PC-3 (cell line): ENCODE measurements around the gene STK11. TPM values are rescaled to one million over a fixed set of nuclear protein-coding genes. Genes with fewer than 3 reads are reported as not detected.

ENCODE experiments used
- ATAC-seq: fragments of 200-7000 bp; cut with Tn5 transposase; 2 replicates; pipeline ENCODE4 v1.9.1; 2020; ENCODE audit warnings: mild to moderate bottlenecking, moderate library complexity
- BruUV-seq: library from RNA; stranded (reverse); fragments of 400-500 nt; replicated peaks from 2 replicates; lab custom pipeline; 2021; lab: Mats Ljungman, UMichigan
- CTCF ChIA-PET: fragments of 300-600 bp; sonication (Branson Sonifier 250); formaldehyde crosslinking; loops from one replicate; lab custom pipeline; 2022; ENCODE audit warnings: antibody characterized with exemption; lab: Charles Lee
- POLR2A ChIA-PET: fragments of 300-600 bp; sonication (Branson Sonifier 250); formaldehyde crosslinking; loops from one replicate; lab custom pipeline; 2022; ENCODE audit warnings: antibody characterized with exemption; ENCODE audit not compliant: unreplicated experiment; lab: Charles Lee
- DNase-seq: peaks from one replicate; pipeline ENCODE4 v3.0.0-alpha.2; 2015
- H2AFZ ChIP-seq: fragments of 300-600 bp; sonication (generic); 2 replicates; pipeline ENCODE4 v1.6.0; 2016; ENCODE audit warnings: antibody characterized with exemption, low read length
- H3F3A ChIP-seq: fragments of 300-600 bp; sonication (generic); one replicate; pipeline ENCODE4 v1.6.0; 2017; ENCODE audit warnings: antibody characterized with exemption, low read length, control low read depth, mild to moderate bottlenecking; ENCODE audit not compliant: unreplicated experiment
- H3K27ac ChIP-seq: fragments of 300-600 bp; sonication (generic); 2 replicates; pipeline ENCODE4 v1.5.1; 2016; ENCODE audit warnings: mild to moderate bottlenecking, low read length
- H3K27me3 ChIP-seq: fragments of 300-600 bp; sonication (generic); 2 replicates; pipeline ENCODE4 v1.6.1; 2016; ENCODE audit warnings: low read length, mixed read lengths
- H3K36me3 ChIP-seq: fragments of 300-600 bp; sonication (generic); 2 replicates; pipeline ENCODE4 v1.6.1; 2016; ENCODE audit warnings: low read depth, mixed run types, low read length, mixed read lengths
- H3K4me1 ChIP-seq: fragments of 300-600 bp; sonication (generic); 2 replicates; pipeline ENCODE4 v1.5.1; 2016; ENCODE audit warnings: low read length; ENCODE audit not compliant: insufficient read depth
- H3K4me2 ChIP-seq: fragments of 300-600 bp; sonication (generic); 2 replicates; pipeline ENCODE4 v1.6.0; 2016; ENCODE audit warnings: low read length
- H3K4me3 ChIP-seq: fragments of 300-600 bp; sonication (generic); 2 replicates; pipeline ENCODE4 v1.5.1; 2016; ENCODE audit warnings: mild to moderate bottlenecking, low read length, mixed read lengths
- H3K79me2 ChIP-seq: fragments of 300-600 bp; sonication (generic); 2 replicates; pipeline ENCODE4 v1.6.1; 2017; ENCODE audit warnings: low read length, mixed read lengths
- H3K9ac ChIP-seq: fragments of 300-600 bp; sonication (generic); 2 replicates; pipeline ENCODE4 v1.6.0; 2016; ENCODE audit warnings: mild to moderate bottlenecking, low read length
- H3K9me2 ChIP-seq: fragments of 300-600 bp; sonication (generic); replicated peaks from 2 replicates; pipeline ENCODE4 v1.6.1; 2016; ENCODE audit warnings: mixed run types, low read length, mixed read lengths
- H3K9me3 ChIP-seq: fragments of 300-600 bp; sonication (generic); 2 replicates; pipeline ENCODE4 v1.6.1; 2016; ENCODE audit warnings: low read length, mixed read lengths
- H4K20me1 ChIP-seq: fragments of 300-600 bp; sonication (generic); 2 replicates; pipeline ENCODE4 v1.6.1; 2016; ENCODE audit warnings: low read length, mixed read lengths
- EZH2 ChIP-seq: fragments of 300-600 bp; sonication (generic); IDR thresholded peaks from one replicate; pipeline ENCODE4 v1.6.1; 2017; ENCODE audit warnings: antibody characterized with exemption, mild to moderate bottlenecking, low read length; ENCODE audit not compliant: unreplicated experiment
- EZH2phosphoT487 ChIP-seq: fragments of 300-600 bp; sonication (generic); IDR thresholded peaks from 2 replicates; pipeline ENCODE4 v1.6.1; 2018; ENCODE audit warnings: mild to moderate bottlenecking, antibody characterized with exemption, low read length, borderline replicate concordance
- intact Hi-C: fragments of 100-400 bp; cut with micrococcal nuclease; formaldehyde crosslinking; loops from 2 replicates; pipeline ENCODE4 v1.9.0; 2023
- total RNA-seq: library from RNA; depleted of rRNA; stranded (reverse); fragments of >200 nt; gene quantifications from 2 replicates; pipeline ENCODE4 v1.2.3, GENCODE V29; 2014
- TF ChIP-seq, protein P1 (sequence below): fragments of 300-600 bp; sonication (generic); conservative IDR thresholded peaks from 2 replicates; pipeline ENCODE4 v1.5.1; 2017; ENCODE audit warnings: antibody characterized with exemption, low read depth, mild to moderate bottlenecking, low read length

Gene STK11
- total RNA-seq, 1 experiment from 2014 or later: 82.4 TPM

DNA sequence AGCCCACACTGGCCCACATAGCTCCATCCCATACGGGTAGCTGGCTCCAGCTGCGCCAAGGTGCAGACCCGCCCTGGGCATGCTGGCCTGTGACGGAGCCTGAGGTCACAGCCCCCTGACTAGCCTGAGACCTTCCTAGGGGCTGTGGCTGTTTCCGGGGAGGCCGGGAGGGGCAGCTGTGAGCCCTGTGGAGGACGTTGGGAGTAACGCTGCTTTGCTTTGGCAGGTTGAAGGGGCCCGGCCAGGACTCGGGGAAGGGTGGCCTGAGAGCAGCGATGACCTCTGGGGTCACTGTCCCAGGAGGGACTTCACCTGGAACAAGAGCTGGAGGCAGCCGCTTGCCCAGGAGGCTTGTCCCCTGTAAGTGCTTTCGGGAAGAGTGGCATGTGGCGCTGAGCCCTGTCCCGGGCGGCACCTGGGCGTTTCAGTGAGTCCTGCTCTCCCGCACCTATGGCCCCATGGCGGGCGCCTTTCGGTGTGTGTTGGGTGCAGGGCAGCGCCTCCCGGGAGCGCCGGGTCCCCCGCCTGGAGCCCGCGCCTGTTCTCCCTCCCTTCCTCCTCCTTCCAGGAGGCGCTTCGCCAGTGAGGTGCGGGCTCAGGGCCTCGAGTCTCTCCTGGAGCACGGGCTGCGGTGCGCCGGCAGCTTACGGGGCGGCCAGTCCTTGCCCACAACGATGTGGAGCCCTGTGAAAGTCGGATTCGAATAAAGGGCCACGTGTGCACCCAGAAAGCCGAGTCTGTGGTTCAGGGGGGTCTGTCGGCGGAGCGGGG is 68.7 kb downstream of the STK11 start:
- intact Hi-C loops: loop anchor here (10.0 kb wide), 1 partner anchor 81 kb away; a partner anchor contains a TSS
- POLR2A ChIA-PET: interaction anchor here (0.6 kb wide), 1 partner anchor 477 kb away, joined by 4 read pairs; no protein-coding TSS in a partner anchor
- BruUV-seq: TSS peak; percentile 52

GRCh38 chr19:1274852-1275259 is 69.3 kb downstream of the STK11 start:
- Histone ChIP-seq H3K9me2 (no peaks in the 10 kb centered on the region), H3K9me3 (no peaks in the 10 kb centered on the region), H4K20me1 (no peaks in the 10 kb centered on the region), H3F3A (no peaks in the 10 kb centered on the region), H3K4me3 (peak overlapping the region; percentile 70), H3K9ac (peak overlapping the region; percentile 92), H3K27me3 (no peaks in the 10 kb centered on the region), H2AFZ (no peak overlapping the region), H3K27ac (peak overlapping the region; percentile 95), H3K4me1 (peaks cover 57% of the 10 kb centered on the region), H3K4me2 (peak overlapping the region; percentile 95), H3K79me2 (peaks cover 70% of the 10 kb centered on the region), H3K36me3 (peaks cover 6% of the 10 kb centered on the region; the same call in 1 of the 2 replicates)
- CTCF ChIA-PET: interaction anchor here (1.0 kb wide), 1 partner anchor 31 kb away, joined by 5 read pairs; no protein-coding TSS in a partner anchor
- BruUV-seq: no TSS peak
- POLR2A ChIA-PET: no interaction called here
- intact Hi-C loops: loop anchor here (10.0 kb wide), 1 partner anchor 80 kb away; a partner anchor contains a TSS
- ATAC-seq (peak; percentile 2; the same call in 1 of the 2 replicates), DNase-seq (no peak)
- TF ChIP-seq, protein P1, sequence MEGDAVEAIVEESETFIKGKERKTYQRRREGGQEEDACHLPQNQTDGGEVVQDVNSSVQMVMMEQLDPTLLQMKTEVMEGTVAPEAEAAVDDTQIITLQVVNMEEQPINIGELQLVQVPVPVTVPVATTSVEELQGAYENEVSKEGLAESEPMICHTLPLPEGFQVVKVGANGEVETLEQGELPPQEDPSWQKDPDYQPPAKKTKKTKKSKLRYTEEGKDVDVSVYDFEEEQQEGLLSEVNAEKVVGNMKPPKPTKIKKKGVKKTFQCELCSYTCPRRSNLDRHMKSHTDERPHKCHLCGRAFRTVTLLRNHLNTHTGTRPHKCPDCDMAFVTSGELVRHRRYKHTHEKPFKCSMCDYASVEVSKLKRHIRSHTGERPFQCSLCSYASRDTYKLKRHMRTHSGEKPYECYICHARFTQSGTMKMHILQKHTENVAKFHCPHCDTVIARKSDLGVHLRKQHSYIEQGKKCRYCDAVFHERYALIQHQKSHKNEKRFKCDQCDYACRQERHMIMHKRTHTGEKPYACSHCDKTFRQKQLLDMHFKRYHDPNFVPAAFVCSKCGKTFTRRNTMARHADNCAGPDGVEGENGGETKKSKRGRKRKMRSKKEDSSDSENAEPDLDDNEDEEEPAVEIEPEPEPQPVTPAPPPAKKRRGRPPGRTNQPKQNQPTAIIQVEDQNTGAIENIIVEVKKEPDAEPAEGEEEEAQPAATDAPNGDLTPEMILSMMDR: no peak
- TF ChIP-seq EZH2 (no peak), EZH2phosphoT487 (no peak)

More for the DNA sequence above, 68.7 kb downstream of the STK11 start:
- peak overlapping the region; percentile 95 for H3K4me2 ChIP-seq
- peak overlapping the region; percentile 70 for H3K4me3 ChIP-seq
- H3K79me2 ChIP-seq: peaks cover 73% of the 10 kb centered on the region
- no peak for TF ChIP-seq EZH2phosphoT487
- no peak for TF ChIP-seq EZH2
- TF ChIP-seq, protein P1: no peak
- ATAC-seq: no peak
- DNase-seq: no peak
- peak overlapping the region; percentile 95 for H3K27ac ChIP-seq
- no peaks in the 10 kb centered on the region for H3K9me3 ChIP-seq
- H2AFZ ChIP-seq: no peak overlapping the region
- H3K9ac ChIP-seq: peak overlapping the region; percentile 92
- peaks cover 6% of the 10 kb centered on the region; the same call in 1 of the 2 replicates for H3K36me3 ChIP-seq
- H3K27me3 ChIP-seq: no peaks in the 10 kb centered on the region
- CTCF ChIA-PET: interaction anchor here (0.5 to 1.1 kb wide), 2 partner anchors 28 to 30 kb away, joined by 4 read pairs; no protein-coding TSS in a partner anchor
- peaks cover 60% of the 10 kb centered on the region for H3K4me1 ChIP-seq
- H3K9me2 ChIP-seq: no peaks in the 10 kb centered on the region
- no peaks in the 10 kb centered on the region for H4K20me1 ChIP-seq
- H3F3A ChIP-seq: no peaks in the 10 kb centered on the region
